Measurements from ENCODE around the gene FAM221B. TPM values are rescaled to one million over a fixed set of nuclear protein-coding genes. Genes with fewer than 3 reads are reported as not detected.

FAM221B gene
- total RNA-seq, 1 donor from 2014 or later: not detected

GRCh38 chr9:35816708-35817107 lies 11.8 kb downstream of the FAM221B start:
- DNase-seq: no peak

- DNase-seq: peak; percentile 97
Measured at GRCh38 chr9:35814841-35815543, 13.5 kb downstream of the FAM221B start, which contains the start of gene HINT2. Gene HINT2, minus strand, starts transcription at chr9:35815042. Its CDS starts 63 bp downstream, at chr9:35814979.

DNA sequence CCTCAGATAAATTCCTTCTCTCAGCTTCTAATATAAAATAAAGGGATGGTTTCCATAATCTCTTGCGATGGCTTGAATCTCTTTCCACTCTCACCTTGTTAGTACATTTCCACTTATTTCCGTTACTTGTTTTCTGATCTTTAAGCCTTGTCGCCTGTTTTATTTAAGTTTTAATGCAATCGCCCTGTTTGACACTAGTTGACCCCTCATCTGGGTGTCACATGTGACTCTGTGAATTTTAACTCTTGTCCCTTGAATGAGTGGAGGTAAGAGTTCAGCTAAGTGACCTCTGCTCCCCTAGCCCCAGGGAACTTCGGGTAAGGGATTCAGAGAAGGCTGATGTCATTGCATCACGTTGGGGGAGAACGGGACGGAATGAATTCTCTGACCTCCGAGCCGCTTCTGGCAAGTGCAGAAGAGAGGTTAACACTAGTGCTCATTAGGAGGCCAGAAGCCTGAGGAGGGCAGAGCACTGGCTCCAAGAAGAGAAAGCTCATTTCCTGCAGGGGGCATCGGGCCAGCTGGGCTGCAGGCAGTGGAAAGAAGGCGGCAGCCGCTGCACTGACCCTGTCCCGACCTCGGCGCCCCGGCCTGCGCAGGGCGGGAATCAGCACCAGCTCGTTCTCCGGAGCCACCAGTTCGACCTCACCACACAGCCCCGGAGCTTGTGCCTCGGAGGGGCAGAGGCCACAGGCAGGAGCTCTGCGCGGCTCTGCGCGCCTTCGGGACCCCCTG lies 14.3 kb downstream of the FAM221B start:
- DNase-seq: no peak

DNA sequence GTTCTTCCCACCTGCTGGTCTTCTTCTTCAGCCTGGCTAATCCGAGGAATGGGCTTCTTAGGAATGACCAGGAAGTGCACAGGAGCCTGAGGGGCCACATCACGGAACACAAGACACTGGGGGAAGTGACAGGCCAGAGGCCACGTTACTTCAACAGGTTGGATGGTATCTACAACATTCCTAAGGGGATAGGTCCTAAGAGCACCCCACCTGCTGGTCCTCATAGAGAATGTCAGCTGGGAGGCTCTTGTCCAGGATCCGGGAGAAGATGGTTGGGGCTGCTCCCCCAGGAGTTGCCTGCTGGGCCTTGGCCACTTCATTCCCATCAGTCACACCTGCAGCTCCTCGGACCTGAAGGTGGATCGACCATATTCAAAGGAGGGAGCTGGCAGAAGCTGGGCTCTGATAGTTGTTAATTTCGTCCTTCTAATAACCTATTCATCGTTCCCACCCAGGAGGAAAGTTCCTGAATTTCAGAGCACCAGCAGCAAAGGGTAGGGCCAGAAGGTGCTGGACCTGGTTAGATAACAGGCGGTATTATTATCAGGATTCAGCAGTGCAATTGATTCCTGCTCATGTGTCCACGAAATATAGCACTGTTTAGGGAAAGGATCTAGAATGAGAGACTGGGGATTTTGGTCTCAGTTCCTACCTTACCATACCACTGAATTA lies 15.0 kb downstream of the FAM221B start:
- no peak for DNase-seq

DNA sequence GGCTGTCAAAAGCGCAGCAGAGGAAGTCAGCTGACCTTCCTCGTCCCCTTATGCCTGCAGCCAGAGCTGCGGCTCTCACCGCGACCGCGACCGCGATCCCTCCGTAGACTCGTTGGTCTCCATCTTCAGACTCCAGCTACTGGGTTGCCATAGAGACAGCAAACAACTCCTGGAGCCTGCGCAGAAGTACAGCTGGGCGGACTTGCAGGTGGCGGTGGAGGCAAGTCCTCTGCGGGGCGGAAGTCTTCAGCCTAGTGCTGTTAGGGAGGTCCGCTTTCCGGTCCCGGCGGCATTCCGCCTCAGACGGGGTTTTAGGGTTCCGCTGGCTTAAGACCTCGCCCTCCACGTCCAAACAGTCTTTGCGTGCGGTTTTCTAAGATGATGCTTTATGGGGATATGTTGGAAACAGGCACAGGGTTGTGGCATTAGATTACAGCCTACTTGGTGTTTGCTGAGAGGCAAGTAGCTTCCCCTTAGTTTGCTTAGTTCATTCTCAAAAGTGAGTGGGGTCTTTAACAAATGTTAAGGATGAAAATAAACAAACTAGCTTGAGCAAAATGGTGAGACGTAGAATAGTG lies 16.4 kb downstream of the FAM221B start, which contains the start of gene SPAG8:
SPAG8 (minus strand) TSS at position 238 of the 578 bp plus-strand sequence; CDS start at position 123, 115 bp downstream.
- DNase-seq: peak; percentile 94

- no peak for DNase-seq
Measured at GRCh38 chr9:35811381-35812024, 17.0 kb downstream of the FAM221B start.

GRCh38 chr9:35810122-35810521 lies 18.4 kb downstream of the FAM221B start:
- DNase-seq: no peak

DNA sequence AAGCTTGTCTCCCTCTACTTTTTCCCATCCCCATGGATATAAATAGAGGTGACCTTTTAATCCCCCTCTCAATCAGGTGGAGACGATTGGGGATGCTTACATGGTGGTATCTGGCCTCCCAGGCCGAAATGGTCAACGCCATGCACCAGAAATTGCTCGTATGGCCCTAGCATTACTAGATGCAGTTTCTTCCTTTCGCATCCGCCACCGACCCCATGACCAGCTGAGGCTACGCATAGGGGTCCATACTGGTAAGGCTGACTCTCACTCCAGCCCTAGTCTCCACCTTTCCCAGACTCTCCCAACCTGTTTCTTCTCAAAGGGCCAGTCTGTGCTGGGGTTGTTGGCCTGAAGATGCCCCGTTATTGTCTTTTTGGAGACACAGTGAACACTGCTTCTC lies 20.1 kb downstream of the FAM221B start:
- DNase-seq: no peak

GRCh38 chr9:35806101-35806500 lies 22.4 kb downstream of the FAM221B start:
- DNase-seq: no peak

DNA sequence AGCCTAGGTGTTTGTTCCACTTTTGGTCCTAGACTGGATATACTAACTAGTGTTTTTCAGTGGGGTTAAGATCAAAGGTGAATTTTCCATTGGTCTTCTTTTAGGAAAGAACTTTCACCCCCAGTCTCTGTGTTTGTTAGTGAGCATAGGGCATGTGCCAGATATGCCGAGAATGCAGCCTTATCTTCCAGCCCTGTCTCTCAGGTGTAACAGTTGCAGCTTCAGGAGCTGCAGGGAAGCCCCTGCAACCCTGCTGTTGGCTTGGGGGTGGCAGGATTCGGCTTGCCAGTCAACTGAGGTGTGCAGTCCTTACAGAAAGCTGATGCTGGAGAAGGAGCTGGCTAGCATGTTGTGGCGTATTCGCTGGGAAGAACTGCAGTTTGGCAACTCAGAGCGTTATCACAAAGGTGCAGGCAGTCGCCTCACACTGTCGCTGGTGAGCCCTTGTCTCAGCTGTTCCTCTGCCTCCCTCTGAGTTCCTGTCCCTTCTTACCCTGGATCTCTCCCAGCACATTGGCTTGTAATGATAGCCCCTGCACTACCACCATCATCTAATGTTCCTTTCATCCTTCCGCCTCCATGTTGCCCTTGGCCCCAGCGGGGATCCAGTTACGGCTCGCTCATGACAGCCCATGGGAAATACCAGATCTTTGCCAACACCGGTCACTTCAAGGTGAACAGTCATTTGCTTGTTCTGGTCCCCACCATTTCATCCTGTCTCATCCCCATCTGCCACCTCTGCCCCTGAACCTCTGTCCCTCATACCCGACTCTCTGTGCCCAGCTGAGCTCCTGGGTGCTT lies 27.0 kb downstream of the FAM221B start:
- no peak for DNase-seq

- no peak for DNase-seq
Measured at GRCh38 chr9:35800530-35800929, 28.0 kb downstream of the FAM221B start.

GRCh38 chr9:35798658-35799374 lies 29.7 kb downstream of the FAM221B start:
- no peak for DNase-seq

DNA sequence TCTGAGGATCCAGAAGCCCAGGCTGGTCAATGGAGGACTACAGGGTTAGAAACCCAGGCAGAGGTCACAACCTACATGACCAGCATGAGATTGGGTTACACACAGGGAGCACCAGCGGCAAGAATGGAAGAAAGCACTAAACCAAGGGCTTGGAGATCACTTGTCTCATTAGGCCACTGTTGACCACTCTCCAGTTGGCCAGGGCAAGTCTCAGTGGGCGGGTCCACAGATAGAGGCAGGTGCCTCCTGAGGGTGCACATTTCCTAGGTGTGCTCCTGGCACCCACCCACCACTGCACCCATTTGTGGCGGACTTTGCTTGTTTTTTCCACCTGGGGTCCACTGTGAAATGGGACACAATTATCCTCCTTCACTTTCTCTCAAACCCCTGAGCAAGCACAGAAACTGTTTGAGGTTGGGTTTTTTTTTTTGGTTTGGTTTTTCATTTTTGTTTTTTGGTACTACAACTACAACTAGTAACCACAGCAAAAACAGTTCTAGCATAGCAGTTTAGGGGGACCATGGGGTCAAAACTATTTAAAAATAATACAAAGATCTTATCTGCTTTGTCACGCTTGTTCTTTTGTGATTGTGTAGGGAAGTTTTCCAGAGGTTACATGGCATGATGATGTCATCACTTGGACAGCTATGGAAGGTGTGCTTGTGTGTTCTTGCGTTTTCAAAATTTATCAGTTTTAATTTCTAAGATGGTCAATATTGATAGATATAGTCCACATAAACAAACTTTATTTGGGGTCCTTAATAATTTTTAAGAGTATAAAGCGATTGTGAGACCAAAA lies 31.0 kb downstream of the FAM221B start:
- no peak for DNase-seq

DNA sequence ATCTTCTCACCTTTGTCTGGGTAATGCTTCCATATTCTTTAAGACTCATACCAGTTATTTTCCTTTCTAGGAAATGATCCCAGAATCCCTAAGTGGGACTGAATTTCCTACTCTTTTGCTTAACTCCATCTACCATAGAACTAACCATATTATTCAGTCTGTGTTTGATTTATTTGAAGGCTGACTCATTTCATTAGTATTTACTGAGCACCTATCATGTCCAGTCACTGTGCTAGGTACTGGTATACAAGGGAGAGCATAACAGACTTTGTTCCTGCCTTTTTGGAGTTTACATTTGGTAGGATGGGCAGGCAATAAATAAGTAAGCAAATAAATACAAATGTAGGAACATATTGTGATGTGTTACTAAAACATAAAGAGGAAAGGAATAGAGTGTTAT lies 32.8 kb downstream of the FAM221B start:
- DNase-seq: no peak

- DNase-seq: no peak
Measured at GRCh38 chr9:35793461-35793860, 35.1 kb downstream of the FAM221B start.

DNA sequence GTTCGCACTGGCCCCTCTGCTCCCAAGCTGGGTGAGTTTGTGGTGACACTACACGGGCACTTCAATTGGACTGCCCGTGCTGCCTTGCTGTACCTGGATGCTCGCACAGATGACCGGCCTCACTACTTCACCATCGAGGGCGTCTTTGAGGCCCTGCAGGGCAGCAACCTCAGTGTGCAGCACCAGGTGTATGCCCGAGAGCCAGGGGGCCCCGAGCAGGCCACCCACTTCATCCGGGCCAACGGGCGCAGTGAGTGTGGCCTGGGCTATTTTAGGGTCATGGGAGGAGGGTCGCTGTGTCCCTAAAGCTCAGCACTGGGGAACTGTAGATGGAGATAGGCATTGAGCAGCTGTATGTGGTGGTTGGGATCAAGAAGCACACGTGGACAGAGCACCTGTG lies 35.7 kb downstream of the FAM221B start:
- no peak for DNase-seq

GRCh38 chr9:35792024-35792813 lies 36.3 kb downstream of the FAM221B start:
- DNase-seq: no peak

- no peak for DNase-seq
Measured at GRCh38 chr9:35791297-35791921, 37.1 kb downstream of the FAM221B start, which contains the start of gene NPR2. Gene NPR2, plus strand, starts transcription at chr9:35791591. Its CDS starts 818 bp downstream, at chr9:35792409.

Data from occipital lobe (tissue), 2 donors.